Adipose tissue (tissue), 3 donors: ENCODE measurements around the gene TH. TPM values are rescaled to one million over a fixed set of nuclear protein-coding genes. Genes with fewer than 3 reads are reported as not detected.

Experiments used
- H3K27ac ChIP-seq: one replicate; pipeline ENCODE4 v1.5.1; 2013; ENCODE audit warnings: low read depth, low read length
- WGBS, 3 donors: extraction: QIAGEN DNeasy Blood & Tissue Kit; methylation state at CpG; one replicate each; pipeline ENCODE4 v1.1.7; 2013; 5-methylcytosine and 5-hydroxymethylcytosine counted together
- polyA plus RNA-seq, 3 donors: library from polyadenylated mRNA; stranded (reverse); fragments of 200-250 nt; gene quantifications; one replicate each; pipeline ENCODE4 v1.2.3, GENCODE V29; 2013
- donor health status: healthy with polysubstance abuse.
- donor health status: Bipolar disorder and iron deficiency.
- donor health status: healthy.

TH gene
- under 1 TPM in 1 of 3 donors, not detected in 2; 0.17 TPM for polyA plus RNA-seq

DNA sequence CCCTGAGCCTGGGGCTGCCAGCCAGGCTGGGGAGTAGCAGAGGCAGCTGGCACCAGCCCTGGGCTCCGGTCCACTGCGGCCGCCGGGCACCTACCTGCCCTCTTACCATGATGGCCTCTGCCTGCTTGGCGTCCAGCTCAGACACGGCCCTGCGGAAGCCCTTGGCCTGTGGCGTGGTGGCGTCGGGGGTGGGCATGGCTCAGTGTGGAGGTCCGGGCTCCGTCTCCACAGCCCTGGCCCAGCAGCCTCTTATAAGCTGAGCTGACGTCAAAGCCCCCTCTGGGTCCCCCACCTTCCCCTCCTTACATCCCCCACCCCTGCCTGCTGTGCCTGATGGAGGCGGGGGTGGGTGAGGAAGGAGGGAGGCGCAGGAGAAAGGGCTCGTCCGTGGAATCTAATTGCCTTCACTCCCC, at the start of gene TH:
TH (minus strand) TSS at position 225 of the 413 bp plus-strand sequence; CDS start at position 196, 29 bp downstream.
- WGBS, 3 donors = 63 to 72% (median 69%) methylated on average over 13 to 17 of the region's 17 CpGs
- no peak within 1 kb of the TSS for H3K27ac ChIP-seq

DNA sequence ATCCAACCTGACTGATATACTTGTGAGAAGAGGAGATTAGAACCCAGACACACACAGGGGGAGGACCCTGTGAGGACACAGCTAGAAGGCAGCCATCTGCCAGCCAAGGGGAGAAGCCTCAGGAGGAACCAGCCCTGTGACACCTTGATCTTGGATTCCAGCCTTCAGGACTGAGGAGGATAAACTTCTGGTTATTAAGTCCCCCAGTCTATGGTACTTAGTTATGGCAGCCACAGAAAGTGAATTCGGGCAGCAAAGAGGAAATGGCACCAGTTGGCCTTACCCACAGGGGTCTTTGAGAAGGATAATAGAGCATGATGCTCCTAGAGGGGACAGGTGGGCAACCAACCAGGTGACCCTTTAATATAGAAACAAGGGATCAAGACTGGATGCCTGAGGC, 49.4 kb upstream of the TH start:
- WGBS, 3 donors = 68 to 94% (median 78%) methylated on average over 1 of the region's 1 CpG
- no peak overlapping the region for H3K27ac ChIP-seq

DNA sequence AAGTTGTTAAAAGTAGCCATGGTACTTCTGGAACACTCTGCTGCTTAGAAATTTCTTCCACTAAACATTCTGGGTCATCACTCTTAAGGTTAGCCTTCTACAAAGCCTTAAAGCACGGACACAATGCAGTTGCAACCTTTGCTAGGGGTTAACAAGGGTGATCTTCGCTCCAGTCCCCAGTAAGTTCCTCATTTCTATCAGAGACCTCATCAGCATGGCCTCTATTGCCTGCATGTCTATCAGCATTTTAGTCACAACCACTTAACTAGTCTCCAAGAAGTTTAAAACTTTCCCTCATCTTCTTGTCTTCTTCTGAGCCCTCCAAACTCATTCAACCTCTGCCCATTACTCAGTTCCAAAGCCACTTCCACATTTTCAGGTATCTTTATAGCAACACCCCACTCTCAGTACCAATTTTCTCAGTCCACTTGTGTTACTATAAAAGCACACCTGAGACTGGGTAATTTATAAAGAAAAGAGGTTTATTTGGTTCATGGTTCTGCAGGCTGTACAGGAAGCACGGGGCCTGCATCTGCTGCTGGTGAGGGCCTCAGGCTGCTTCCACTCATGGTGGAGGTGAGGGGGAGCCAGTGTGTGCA, 48.7 kb upstream of the TH start:
- 70 to 82% (median 76%) methylated on average over 3 of the region's 3 CpGs for WGBS, 3 donors

DNA sequence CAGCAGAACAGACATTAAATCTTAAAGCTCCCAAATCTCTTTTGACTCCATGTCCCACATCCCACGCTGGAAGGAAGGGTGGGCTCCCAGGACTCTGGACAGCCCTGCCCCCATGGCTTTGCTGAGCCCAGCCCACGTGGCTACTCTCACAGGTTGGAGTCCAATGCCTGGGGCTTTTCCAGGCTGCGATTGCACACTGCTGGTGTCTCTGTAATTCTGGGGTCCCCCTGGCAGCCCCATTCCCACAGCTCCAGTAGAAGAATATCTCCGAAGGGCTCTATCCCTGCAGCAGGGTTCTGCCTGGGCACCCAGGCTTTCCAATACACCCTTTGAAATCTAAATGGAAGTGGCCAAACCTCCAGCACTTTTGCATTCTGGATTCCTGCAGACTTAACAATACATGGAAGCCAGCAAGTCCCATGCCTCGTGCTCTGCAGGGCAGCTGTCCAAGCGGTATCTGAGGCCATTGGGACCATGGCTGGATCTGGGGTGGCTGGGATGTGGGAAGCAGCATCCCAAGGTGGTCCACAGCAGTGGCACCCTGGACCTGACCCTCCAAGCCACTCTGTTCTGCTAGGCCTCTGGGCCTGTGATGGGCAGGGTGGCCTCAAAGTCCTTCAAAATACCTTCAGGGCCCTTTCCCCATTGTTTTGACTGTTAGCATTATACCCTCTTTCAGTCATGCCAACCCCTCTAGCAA, 47.9 kb upstream of the TH start:
- no peak overlapping the region for H3K27ac ChIP-seq
- 76 to 83% (median 82%) methylated on average over 6 of the region's 6 CpGs for WGBS, 3 donors

More for the DNA sequence above, 48.7 kb upstream of the TH start:
- H3K27ac ChIP-seq = no peak overlapping the region

DNA sequence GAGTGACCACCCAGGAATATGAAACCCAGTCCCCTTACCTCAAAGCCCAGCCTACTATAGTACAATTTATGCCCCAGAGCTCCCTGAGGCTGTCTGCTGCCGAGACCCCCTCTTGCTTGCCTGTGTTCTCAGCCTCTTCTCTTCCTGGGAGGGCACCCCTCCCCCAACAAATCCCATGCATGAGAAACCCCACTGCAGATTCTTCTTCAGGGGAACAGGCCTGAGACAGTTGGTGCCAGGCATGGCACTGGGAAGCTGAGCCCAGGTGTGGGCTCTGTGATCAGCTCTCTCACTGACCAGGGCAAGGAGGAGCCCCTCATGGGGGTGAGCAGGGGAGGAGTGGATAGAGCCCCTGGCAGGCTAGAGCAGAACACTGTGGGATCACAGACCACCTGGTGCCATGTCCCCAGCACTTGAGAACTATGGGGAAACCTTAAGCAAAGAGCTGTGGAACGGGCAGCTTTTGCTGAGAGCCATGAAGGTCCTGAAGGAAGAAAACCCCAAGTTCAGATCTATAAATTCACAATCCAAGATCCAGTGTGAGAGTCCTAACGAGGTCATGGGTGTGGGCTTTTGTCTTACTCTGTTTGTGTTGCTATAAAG, 46.5 kb upstream of the TH start:
- no peak overlapping the region for H3K27ac ChIP-seq
- 66 to 84% (median 74%) methylated on average over 3 of the region's 3 CpGs for WGBS, 3 donors

DNA sequence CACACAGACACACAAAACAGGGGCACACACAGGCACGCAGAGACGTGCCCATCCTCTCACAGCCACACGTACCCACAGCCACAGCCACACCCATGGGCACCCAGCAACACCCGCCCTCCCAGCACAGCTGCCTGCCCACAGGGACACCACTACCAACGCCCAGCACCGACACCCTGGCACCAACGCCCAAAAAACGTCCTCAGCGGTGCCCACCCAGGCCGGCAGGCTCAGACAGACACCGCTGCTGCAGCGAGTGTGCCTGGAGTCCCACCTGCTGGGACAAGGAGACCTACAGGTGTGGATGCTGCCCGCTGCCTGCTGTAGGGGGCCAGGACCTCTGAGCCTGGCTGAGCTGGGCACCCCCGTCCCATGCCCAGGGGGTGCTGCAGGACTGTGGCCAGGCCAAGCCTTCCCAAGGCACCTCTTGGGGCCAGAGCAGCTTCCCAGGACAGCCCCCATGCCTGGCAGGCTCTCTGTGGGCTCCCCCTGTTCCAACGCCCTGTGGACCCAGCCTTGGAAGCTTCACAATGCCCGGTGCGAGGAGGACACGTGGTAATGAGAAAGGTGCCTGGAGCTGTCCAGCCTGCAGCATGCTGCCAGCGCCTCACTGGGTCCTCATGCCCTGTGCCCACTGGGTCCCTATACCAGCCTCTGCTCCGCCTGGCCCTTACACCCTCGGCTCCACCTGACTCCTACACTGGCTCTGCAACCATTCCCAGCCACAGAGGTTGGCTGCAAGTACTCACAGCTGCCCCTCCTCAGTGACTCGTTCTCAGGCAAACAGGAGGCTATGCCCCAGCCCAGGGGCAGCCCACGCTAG, 45.8 kb upstream of the TH start:
- no peak overlapping the region for H3K27ac ChIP-seq
- WGBS, 3 donors = 68 to 75% (median 74%) methylated on average over 22 to 23 of the region's 23 CpGs

DNA sequence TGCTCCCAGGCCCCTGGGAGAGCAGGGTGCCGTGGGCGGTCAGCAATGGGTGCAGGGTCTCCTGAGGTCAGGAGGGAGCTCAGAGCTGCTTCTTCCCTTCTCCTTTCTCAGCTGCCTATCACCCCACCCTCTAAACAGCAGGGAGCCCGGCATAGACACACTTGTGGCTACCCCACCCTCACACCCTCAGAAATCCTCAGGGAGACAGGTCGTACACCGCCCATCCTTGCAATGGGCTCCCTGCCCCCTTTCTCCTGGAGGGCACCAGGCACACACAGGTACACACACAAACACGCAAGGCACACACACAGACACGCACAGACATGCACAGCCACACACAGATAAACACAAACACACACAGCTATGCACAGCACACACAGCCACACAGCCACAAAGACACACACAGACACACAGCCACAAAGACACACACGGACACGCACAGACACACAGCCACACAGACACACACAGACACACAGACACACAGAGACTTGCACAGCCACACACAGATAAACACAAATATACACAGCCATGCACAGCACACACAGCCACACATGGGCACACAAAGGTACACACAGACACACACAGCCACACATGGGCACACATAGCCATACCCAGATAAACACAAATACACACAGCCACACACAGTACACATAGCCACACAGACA, 44.9 kb upstream of the TH start:
- no peak overlapping the region for H3K27ac ChIP-seq
- WGBS, 3 donors = 84 to 86% (median 85%) methylated on average over 8 to 9 of the region's 9 CpGs

DNA sequence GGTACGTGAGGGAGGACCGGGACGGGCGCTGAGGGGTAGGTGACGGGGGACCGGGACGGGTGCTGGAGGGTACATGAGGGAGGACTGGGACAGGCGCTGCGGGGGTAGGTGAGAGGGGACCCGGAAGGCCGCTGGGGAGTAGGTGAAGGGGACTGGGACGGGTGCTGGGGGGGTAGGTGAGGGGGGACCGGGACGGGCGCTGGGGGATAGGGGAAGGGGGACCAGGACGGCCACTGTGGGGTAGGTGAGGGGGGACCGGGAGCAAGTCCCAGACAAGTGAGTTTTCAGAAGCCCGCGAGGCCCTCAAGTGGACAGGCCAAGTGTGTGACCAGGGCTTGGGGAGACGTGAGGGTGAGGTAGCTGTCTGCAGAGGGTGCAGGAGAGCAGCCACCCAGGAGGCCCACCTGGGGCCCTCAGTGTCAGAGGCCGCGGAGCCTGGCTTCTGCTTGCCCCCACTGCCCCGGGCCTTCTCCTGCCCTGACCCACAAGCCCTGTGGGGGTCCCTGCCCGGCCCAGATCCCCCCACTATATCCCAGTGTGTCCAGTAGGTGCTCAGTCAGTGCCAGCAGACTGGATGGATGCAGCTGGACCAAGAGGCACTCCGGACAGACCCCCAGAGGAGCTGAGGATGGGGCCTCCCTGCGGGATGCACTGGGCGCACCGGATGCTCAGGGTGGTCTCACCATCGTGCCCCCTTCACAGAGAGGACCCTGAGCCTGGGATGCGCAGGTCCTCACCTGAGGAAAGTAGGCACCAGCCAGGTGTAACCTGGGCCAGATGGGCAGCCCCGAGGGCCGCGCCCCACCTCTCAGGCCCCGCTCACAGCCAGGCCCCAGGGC, 44.2 kb upstream of the TH start:
- H3K27ac ChIP-seq = no peak overlapping the region
- WGBS, 3 donors = 86 to 92% (median 89%) methylated on average over 26 to 34 of the region's 34 CpGs

DNA sequence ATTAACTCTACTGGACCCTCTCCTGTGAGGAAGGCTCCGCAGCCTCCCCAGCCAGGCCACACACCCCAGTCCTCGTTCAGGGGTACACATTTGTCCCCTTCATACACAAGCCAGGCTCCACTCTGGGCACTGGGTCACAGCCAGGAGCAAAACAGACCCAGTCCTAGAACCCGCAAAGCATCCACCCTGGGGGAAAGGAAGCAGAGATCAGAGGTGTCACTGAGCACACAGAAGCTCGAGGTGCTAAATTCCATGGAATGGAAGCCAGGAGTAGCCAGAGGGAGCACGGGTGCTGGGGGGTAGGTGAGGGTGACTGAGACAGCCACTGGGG, 43.6 kb upstream of the TH start:
- WGBS, 3 donors = 89 to 95% (median 91%) methylated on average over 5 of the region's 5 CpGs
- H3K27ac ChIP-seq = no peak overlapping the region

DNA sequence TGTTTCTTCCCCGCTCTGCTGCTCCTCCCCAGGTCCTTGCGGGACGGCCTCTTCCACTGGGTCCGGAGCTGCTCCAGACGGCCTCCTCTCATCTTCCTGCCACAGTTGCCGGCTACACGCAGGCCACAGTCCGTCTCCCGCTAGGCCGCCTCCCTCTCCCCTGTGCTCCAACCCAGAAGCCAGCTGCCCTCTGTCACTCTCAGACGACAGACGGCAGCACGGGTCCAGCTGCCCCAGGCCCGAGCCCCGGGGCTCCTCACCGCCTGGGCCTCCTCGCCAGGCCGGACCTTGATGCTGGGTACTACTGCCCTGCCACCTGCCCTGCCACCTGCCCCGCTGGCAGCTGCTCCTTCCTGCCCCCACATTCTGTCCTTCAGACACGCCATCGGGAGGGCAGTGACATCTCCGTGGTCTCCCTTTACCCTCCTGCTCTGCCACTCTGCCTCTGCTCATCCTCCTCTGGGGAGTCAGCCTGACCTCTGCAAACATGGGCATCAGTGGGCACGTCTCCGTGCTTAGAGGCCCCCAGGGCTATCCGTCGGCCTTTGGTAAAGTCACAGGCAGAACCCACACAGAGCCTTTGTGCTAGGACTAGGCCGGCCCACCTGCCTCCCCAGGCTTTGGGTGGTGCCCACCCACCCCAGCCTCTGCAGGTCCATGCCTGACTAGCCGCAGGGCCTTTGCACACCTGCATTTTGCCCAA, 43.1 kb upstream of the TH start:
- 81 to 82% (median 81%) methylated on average over 26 to 28 of the region's 28 CpGs for WGBS, 3 donors

DNA sequence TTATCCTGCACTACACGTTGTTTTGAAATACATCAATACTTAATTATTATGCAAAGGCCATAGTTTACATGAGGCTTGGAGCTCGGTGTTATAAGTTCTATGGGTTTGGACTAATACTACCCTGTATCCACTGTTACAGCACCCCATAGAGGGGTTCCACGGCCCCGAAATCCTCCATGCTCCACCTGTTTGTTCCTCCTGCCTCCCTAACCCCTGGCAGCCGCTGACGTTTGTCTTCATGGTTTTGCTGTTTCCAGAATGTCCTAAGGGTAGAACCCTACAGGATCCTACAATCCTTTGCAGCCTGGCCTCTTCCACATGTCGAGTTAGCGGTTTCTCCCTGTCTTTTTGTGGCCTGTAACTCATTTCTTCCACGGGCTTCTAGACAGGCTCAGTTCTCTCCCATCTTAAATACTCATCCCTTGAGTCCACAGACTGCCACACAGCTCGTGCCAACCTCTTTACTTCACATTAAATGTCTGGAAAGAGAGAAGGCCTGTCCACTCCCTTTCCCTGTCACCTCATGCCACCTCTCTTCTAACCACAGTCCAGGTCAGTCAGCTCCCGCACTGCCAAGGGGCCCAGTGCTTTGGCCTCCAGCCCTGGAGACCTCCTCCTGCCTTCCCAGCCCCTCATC, 42.4 kb upstream of the TH start:
- 78 to 83% (median 79%) methylated on average over 11 of the region's 11 CpGs for WGBS, 3 donors
- H3K27ac ChIP-seq = no peak overlapping the region

More for the DNA sequence above, 43.1 kb upstream of the TH start:
- H3K27ac ChIP-seq = no peak overlapping the region

DNA sequence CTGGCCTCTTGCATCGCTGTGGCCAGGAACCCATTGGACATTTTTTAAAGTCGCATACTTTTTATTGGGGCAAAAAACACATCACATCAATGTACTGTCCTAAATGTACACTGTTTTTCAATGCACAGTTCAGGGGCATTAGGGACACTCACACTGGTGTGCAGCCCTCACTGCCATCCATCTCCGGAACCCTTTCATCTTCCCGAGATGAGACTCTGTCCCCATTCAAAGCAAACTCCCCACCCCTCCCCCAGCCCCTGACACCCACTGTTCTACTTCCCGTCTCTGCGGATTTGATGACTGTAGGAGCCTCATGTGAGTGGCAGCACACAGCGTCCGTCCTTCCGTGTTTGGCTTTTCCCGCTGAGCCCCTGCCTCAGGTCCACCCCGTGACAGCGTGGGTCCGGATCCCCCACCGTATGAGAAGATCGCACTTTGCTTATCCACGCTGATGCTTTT, 41.8 kb upstream of the TH start:
- 48 to 81% (median 51%) methylated on average over 16 of the region's 16 CpGs for WGBS, 3 donors
- no peak overlapping the region for H3K27ac ChIP-seq

DNA sequence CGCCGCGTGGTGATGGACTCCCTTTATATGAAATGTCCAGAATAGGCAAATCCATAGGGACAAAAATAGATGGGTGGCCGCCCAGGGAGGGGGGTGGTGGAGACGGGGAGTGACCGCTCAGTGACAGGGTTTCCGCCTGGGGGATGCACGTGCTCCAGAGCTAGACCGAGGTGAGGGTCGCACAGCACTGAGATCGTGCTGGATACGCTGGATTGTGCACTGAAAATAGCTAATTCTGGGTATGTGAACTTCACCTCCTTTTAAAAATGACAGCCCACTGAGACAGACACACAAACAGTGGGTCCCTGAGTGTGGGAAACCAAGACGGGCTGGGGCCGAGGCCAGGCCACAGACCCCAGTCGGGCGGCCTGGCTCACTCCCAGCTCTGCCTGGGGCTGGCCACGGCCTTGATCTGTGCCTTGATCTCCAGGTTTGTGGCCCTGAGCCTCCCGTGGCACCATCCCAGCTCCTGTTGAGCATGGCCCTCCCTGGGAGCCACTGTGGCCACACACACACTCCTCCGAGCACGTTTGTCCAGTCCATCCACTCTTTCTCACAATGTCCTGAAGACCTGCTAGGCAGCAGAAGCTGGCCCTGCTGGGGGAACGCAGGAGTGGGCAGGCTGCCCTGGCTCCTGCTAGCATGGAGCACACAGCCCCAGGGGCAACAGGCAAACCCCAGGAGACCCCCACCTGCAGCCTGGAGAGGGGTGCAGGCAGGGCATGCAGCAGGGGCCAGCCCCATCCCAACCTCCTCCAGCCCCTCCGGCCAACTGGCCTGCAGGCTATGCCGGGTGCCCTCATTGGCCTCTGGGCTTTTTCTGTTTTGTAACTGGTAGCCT, 41.0 kb upstream of the TH start:
- WGBS, 3 donors = 68 to 86% (median 85%) methylated on average over 23 of the region's 23 CpGs
- no peak overlapping the region for H3K27ac ChIP-seq

DNA sequence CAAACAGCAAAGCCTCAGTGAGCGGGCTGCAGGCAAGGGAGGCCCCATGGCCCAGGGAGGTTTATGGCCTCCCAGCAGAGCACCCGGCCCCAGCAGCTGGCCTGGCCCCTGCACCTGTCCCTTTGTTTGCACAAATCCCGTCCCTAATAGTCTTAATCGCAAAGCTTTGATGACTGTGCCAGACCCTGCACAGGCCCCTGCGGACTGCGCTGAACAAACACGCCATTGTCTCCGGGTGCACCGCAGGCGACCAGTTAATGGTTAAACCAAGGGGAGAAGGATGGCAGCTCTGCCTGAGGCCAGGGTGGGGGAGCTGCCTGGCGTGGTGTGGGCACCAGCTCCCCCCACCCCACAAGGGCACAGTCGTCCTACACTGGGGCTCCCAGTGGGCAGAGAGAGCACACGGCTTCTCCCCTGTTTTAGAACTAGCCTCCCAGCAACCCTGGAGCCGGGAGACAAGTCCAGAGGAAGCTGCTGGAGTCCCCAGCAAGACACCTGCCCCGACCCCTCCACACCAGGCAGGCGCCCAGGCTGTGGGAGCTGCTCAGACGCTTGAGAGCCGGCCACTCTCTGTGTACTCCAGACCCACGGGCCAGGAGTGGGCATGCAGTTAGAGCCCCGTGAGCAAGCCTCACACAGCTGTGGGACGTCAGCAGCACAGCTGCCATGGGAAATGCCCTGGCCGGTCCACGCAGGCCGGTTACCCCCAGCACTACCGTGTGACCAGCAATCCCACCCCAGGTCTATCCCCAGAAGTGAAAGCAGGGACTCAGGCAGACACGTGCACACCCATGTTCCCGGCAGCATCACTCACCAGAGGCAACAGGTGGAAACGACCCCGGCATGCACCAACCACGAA, 39.7 kb upstream of the TH start:
- WGBS, 3 donors = 43 to 82% (median 78%) methylated on average over 30 of the region's 30 CpGs

More for the DNA sequence above, 39.7 kb upstream of the TH start:
- no peak overlapping the region for H3K27ac ChIP-seq
